Measurements from ENCODE around the gene CFAP45. TPM values are rescaled to one million over a fixed set of nuclear protein-coding genes. Genes with fewer than 3 reads are reported as not detected.

Gene CFAP45
- total RNA-seq, 2 donors from 2014 or later = 0.95 to 2.1 TPM

GRCh38 chr1:159854693-159855192 lies 45.2 kb downstream of the CFAP45 start:
- DNase-seq (ENCODE audit: low spot score) = peak; percentile 41
- H3K9me3 ChIP-seq = no peaks in the 10 kb centered on the region
- H3K4me1 ChIP-seq (ENCODE audit: control insufficient read depth in 1 of 2, low read depth in 2 of 2) = peaks cover 0 to 21% of the 10 kb centered on the region in 2 donors
- H3K4me3 ChIP-seq = peak overlapping the region; percentile 94
- H3K27ac ChIP-seq = peak overlapping the region; percentile 94 to 96
- peak; percentile 67 for ATAC-seq (ENCODE audit: insufficient number of reproducible peaks, low FRiP score, low read depth)
- H3K36me3 ChIP-seq = no peaks in the 10 kb centered on the region
- no peaks in the 10 kb centered on the region for H3K27me3 ChIP-seq (replicated peaks; ENCODE audit: insufficient read depth)
- peak; percentile 35 for TF ChIP-seq CTCF (IDR thresholded peaks at IDR 0.05)

- Histone ChIP-seq H3K27me3 (replicated peaks; ENCODE audit: insufficient read depth) (no peaks in the 10 kb centered on the region), H3K4me1 (ENCODE audit: control insufficient read depth in 1 of 2, low read depth in 2 of 2) (peaks cover 0 to 21% of the 10 kb centered on the region in 2 donors), H3K4me3 (peak overlapping the region; percentile 94), H3K36me3 (no peaks in the 10 kb centered on the region), H3K9me3 (no peaks in the 10 kb centered on the region), H3K27ac (peak overlapping the region; percentile 94 to 96)
- DNase-seq (ENCODE audit: low spot score) = peak; percentile 38
- peak; percentile 48 for ATAC-seq (ENCODE audit: insufficient number of reproducible peaks, low FRiP score, low read depth)
- no peak for TF ChIP-seq CTCF (IDR thresholded peaks at IDR 0.05)
Measured at GRCh38 chr1:159854116-159854692, 45.8 kb downstream of the CFAP45 start.

- H3K27ac ChIP-seq = peak overlapping the region; percentile 94 to 96
- H3K4me3 ChIP-seq = peak overlapping the region; percentile 94
- H3K9me3 ChIP-seq = no peaks in the 10 kb centered on the region
- DNase-seq (ENCODE audit: low spot score) (no peak), ATAC-seq (ENCODE audit: insufficient number of reproducible peaks, low FRiP score, low read depth) (no peak)
- no peaks in the 10 kb centered on the region for H3K27me3 ChIP-seq (replicated peaks; ENCODE audit: insufficient read depth)
- H3K36me3 ChIP-seq = no peaks in the 10 kb centered on the region
- H3K4me1 ChIP-seq (ENCODE audit: control insufficient read depth in 1 of 2, low read depth in 2 of 2) = peaks cover 0 to 21% of the 10 kb centered on the region in 2 donors
- no peak for TF ChIP-seq CTCF (IDR thresholded peaks at IDR 0.05)
Measured at GRCh38 chr1:159853417-159854115, 46.4 kb downstream of the CFAP45 start.

- ATAC-seq (ENCODE audit: insufficient number of reproducible peaks, low FRiP score, low read depth) (no peak), DNase-seq (ENCODE audit: low spot score) (no peak)
- H3K27me3 ChIP-seq (replicated peaks; ENCODE audit: insufficient read depth) = no peaks in the 10 kb centered on the region
- peaks cover 0 to 21% of the 10 kb centered on the region in 2 donors for H3K4me1 ChIP-seq (ENCODE audit: control insufficient read depth in 1 of 2, low read depth in 2 of 2)
- H3K9me3 ChIP-seq = no peaks in the 10 kb centered on the region
- no peak overlapping the region for H3K27ac ChIP-seq
- no peak overlapping the region for H3K4me3 ChIP-seq
- no peak for TF ChIP-seq CTCF (IDR thresholded peaks at IDR 0.05)
- no peaks in the 10 kb centered on the region for H3K36me3 ChIP-seq
Measured at GRCh38 chr1:159851407-159851806, 48.6 kb downstream of the CFAP45 start.

- Histone ChIP-seq H3K27me3 (replicated peaks; ENCODE audit: insufficient read depth) (no peaks in the 10 kb centered on the region), H3K36me3 (no peaks in the 10 kb centered on the region), H3K9me3 (no peaks in the 10 kb centered on the region), H3K4me3 (no peak overlapping the region), H3K4me1 (ENCODE audit: control insufficient read depth in 1 of 2, low read depth in 2 of 2) (peaks cover 0 to 10% of the 10 kb centered on the region in 2 donors), H3K27ac (no peak overlapping the region)
- no peak for TF ChIP-seq CTCF (IDR thresholded peaks at IDR 0.05)
- ATAC-seq (ENCODE audit: insufficient number of reproducible peaks, low FRiP score, low read depth) = no peak
- no peak for DNase-seq (ENCODE audit: low spot score)
Measured at GRCh38 chr1:159849626-159850366, 50.2 kb downstream of the CFAP45 start.
